A673 (cell line): ENCODE data around the gene TAF3.

Experiments used
- CTCF ChIP-seq: fragments of 300-800, 200-600 bp; sonication (generic); conservative IDR thresholded peaks from 2 replicates; pipeline ENCODE4 v1.5.1; 2017; ENCODE audit warnings: low read depth, mild to moderate bottlenecking, antibody characterized with exemption, low read length, moderate library complexity, mixed read lengths
- EZH2 ChIP-seq: fragments of 200-600 bp; sonication (generic); IDR thresholded peaks from 2 replicates; pipeline ENCODE4 v1.6.1; 2017; ENCODE audit warnings: borderline replicate concordance, low read depth, mild to moderate bottlenecking, mixed read lengths, antibody characterized with exemption, low read length; ENCODE audit not compliant: poor library complexity, severe bottlenecking

- TF ChIP-seq CTCF = no peak
- no peak for TF ChIP-seq EZH2
Observed at GRCh38 chr10:7965457-7965856, 147.2 kb downstream of the TAF3 start.
